Non-pigmented ciliary epithelial cell (primary cell): ENCODE measurements around the gene CCR6.
"Not testable (repeated sequence)": the region's sequence is repeated elsewhere in the genome, so short reads cannot be mapped to it uniquely, and the experiment has no call there.

Experiments
- DNase-seq: peaks from one replicate; pipeline ENCODE4 v3.0.0-alpha.2; 2010; ENCODE audit warnings: low read depth

CCR6 gene

DNA sequence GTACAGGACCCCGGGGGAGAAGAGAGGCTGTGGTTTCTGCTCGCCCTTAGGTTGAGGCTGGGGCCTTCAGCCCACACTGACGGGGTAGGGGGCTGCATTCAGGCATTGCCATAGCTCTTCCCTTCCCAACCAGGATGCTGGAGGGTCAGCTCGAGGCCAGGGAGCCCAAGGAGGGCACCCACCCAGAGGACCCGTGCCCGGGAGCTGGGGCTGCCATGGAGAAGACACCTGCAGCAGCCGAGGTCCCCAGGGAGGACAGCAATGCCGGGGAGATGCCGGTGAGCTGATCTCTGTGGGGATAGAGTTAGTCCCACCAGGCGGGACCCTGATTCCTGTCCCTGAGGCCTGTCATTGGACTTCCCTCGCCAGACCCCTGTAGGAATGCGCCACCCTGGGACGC is 49.1 kb downstream of the CCR6 start:
- not testable (repeated sequence) for DNase-seq

DNA sequence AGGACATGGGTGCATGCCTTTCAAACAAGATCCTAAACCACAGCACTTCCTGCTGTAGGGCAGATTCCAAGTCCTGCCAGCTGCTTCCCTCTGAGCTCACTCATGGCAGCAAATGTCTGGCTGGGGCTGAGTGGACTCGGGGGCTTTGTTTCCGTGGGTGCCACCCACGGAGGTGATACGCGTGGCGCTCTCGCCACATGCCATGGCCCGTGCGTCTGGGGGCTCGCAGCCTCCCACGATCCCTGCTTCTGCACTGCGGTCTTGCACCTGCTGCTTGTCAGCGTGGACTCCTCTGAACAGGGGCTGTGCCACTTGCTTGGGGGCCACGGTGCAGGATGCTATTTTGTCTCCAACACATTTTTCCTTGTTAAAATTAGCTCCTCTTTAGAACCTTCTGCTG is 54.4 kb downstream of the CCR6 start:
- DNase-seq, result not testable (repeated sequence)

DNA sequence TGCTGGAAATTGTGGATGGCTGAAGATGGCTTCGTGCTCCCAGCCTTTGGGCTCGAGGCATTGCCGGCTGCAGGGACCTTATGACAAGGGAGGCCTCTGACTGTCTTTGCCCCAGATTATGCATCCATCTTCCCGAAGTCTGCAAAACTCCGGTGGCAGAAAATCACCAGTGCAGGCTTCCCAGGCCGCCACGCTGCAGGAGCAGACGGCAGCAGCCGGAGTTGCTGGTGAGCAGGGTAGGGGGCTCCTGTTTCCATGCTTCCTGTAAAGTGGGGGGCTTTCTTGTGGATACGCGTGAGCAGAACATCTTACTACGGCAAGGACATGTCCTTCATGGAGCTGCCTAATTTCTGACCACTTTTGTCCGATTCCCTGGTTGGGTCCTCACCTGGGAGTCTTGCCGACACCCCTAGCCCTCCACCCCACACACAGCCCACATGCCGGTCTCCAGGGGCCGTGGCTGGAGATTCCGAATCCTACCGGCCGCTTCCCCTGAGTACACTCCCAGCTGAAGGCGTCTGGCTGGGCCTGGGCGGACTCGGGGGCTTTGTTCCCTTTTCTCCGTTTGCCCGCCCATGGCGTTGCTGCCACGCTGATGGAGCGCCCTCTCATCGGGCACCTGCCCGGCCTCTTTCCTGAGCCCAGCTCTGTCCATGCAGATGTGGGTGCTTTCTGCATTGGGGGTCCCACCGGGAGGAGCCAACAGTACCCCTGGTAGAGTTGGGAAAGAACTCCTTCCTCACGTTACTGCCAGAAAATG is 56.2 kb downstream of the CCR6 start:
- DNase-seq, result not testable (repeated sequence)

DNA sequence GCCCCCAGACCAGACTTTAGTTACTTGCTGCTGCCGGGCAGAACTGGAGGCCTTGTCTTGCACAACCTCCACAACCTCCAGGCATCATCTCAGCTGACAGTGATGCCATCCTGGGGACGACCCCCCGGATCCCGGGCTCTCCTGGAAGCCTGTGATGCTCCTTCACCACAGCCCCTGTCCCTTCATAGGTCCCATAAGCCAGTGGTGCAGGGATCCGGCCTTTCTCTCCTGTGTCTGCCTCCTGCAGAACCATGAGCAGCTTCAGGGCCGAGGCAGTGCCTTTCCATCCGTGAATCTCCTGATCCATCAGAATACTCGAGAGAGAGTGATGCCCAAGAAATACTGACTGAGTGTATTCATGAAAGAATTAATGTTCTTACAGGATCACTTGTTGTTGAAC is 57.2 kb downstream of the CCR6 start:
- DNase-seq, result not testable (repeated sequence)

DNA sequence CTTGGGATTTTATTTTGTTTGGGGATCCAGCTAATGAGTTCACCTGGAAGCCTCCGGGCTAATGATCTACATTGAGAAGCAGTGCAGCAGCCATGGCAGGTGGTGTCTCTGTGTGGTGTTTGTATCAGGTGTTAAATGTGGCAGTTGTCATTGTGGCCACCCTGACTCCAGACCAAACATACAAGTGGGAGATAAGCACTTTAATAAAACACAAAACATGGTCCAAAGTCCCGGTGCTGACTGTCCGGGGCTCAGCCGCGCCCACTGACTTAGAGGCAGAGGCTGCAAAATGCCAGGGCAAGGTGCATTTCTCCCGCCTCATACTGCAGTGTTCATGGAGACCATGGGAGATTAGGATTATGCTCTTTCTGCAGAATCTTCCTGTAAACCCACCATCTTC is 58.5 kb downstream of the CCR6 start:
- not testable (repeated sequence) for DNase-seq

DNA sequence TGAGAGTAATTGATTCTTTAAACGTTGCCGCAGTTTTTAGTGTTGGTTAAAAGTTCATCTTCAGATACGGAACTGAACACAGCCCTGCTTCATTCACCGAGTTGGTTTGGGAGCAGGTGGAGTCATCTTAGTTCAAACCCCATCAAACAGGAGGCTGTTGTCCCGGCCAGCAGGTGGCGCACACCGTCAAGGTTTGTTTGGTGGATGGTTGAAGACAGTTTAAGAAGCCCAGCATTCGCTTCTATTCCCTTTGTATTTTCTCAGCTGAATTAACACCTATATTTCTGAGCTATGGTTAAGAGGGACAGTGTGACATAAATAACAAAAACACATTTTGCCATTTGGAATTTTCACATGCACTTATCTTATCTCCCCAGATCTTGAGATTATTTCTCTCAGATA is 60.0 kb downstream of the CCR6 start:
- not testable (repeated sequence) for DNase-seq

GRCh38 chr6:167185101-167185500 is 62.2 kb downstream of the CCR6 start:
- DNase-seq, result not testable (repeated sequence)

- not testable (repeated sequence) for DNase-seq
These were observed 64.4 kb downstream of the CCR6 start for GRCh38 chr6:167187275-167187674.
